Activated T-cell treated with anti-CD3 and anti-CD28 coated beads, Interleukin-2, amount 50 U/mL, for 72 hours (primary cell): ENCODE data around the gene KCNMA1. TPM values are rescaled to one million over a fixed set of nuclear protein-coding genes. Genes with fewer than 3 reads are reported as not detected.

Experiments used
- ATAC-seq, 2 donors: fragments of 150-1000 bp; cut with Tn5 transposase; replicated peaks in 1 of 2; 2 replicates each; pipeline ENCODE4 v1.10.0; 2021; ENCODE audit warnings: moderate library complexity in 2 of 2, mild to moderate bottlenecking in 1 of 2
- DNase-seq, 2 donors: peaks; one replicate each; pipeline ENCODE4 v3.0.0; 2021 to 2022; ENCODE audit warnings: mixed read lengths in 1 of 2
- H3K27ac Mint-ChIP-seq: one replicate; pipeline ENCODE4 v1.8.0; 2022; ENCODE audit warnings: mild to moderate bottlenecking, moderate library complexity, mixed read lengths
- H3K27me3 Mint-ChIP-seq: one replicate; pipeline ENCODE4 v1.8.0; 2022; ENCODE audit warnings: low read depth, mixed read lengths
- H3K36me3 Mint-ChIP-seq, 2 donors: one replicate each; pipeline ENCODE4 v1.8.0; 2022; ENCODE audit warnings: mixed read lengths in 2 of 2, mild to moderate bottlenecking in 1 of 2; ENCODE audit not compliant: insufficient read depth in 2 of 2
- H3K4me1 Mint-ChIP-seq: one replicate; pipeline ENCODE4 v1.8.0; 2022; ENCODE audit warnings: low read depth, mixed read lengths
- H3K4me3 Mint-ChIP-seq, 2 donors: one replicate each; pipeline ENCODE4 v1.8.0; 2022; ENCODE audit warnings: mild to moderate bottlenecking in 2 of 2, mixed read lengths in 2 of 2, moderate library complexity in 2 of 2
- H3K9me3 Mint-ChIP-seq, 2 donors: one replicate each; pipeline ENCODE4 v1.8.0; 2022; ENCODE audit warnings: mixed read lengths in 2 of 2
- total RNA-seq, 2 donors: library from RNA; stranded (reverse); gene quantifications; one replicate each; pipeline ENCODE4 v1.2.3, GENCODE V29; 2022

The KCNMA1 gene
- total RNA-seq, 2 donors from 2014 or later, result 0.55 to 1.0 TPM

DNA sequence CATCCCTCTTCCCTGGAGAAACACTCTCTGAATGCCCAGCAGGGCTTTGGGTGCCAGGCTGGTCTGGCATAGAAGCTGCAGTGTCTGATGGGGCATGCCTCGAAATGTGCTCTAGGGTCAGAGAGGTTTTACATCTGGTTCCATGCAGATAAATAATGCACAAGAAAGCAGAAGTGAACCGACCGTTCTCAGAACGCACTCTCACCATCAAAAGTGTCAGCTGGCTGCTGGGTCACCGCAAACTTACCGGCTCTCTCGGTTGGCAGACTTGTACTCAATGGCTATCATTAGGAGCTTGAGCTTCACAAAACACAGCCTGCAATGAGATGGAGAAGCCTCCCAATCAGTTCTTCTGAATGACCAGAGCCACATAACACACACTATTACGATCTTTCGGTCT, 610.0 kb downstream of the KCNMA1 start:
- Mint-ChIP-seq H3K4me3 (no peak overlapping the region), H3K9me3 (peaks cover 0 to 1% of the 10 kb centered on the region in 2 donors), H3K36me3 (no peaks in the 10 kb centered on the region), H3K27me3 (peaks cover 10% of the 10 kb centered on the region), H3K27ac (no peak overlapping the region), H3K4me1 (no peaks in the 10 kb centered on the region)
- ATAC-seq (no peak), DNase-seq (no peak)

DNA sequence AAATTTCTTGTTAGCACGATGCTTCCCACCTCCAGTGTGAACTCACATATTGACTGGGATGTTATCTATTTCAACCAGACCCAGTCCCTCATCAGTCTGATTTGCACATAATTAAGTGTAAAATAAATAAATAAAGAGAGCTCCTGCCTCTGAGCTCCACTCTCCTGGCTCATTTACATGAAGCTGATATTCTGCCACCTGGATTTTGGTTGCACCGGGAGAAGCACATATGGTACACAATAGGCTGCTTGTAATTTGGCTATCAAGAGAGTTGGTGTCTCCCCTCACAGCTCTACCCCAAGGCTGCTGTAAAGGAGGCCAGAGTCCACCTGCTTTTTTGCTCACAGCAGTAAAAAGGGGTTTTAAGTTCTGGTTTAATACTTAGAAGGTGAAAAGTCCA, 610.5 kb downstream of the KCNMA1 start:
- H3K9me3 Mint-ChIP-seq, result peaks cover 0 to 1% of the 10 kb centered on the region in 2 donors

DNA sequence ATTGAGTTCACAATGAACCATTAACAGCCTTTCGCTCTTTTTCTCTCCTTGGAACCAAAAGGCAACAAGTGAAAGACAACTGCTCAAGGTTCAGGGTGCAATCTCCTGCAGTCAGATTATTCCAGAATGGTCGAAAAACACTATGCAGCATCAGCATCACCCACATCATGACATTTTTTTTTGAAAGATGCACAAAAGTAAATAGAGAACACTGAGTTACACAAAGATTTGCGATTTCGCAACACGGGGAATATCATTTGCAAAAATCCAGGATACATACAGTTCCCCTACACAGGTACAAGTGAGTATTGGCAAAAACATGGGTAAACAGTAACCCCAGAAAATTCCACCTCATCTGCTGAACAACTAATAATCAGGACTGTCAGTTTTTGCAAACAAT, 611.5 kb downstream of the KCNMA1 start:
- H3K27me3 Mint-ChIP-seq, result peaks cover 10% of the 10 kb centered on the region
- H3K4me1 Mint-ChIP-seq, result no peaks in the 10 kb centered on the region
- H3K9me3 Mint-ChIP-seq, result peaks cover 0 to 1% of the 10 kb centered on the region in 2 donors
- no peak overlapping the region for H3K27ac Mint-ChIP-seq
- no peak for ATAC-seq
- no peak overlapping the region for H3K4me3 Mint-ChIP-seq
- no peaks in the 10 kb centered on the region for H3K36me3 Mint-ChIP-seq
- no peak for DNase-seq

More for the DNA sequence above, 610.5 kb downstream of the KCNMA1 start:
- Mint-ChIP-seq H3K4me3 (no peak overlapping the region), H3K27me3 (peaks cover 10% of the 10 kb centered on the region), H3K27ac (no peak overlapping the region), H3K36me3 (no peaks in the 10 kb centered on the region), H3K4me1 (no peaks in the 10 kb centered on the region)
- ATAC-seq (no peak), DNase-seq (no peak)

DNA sequence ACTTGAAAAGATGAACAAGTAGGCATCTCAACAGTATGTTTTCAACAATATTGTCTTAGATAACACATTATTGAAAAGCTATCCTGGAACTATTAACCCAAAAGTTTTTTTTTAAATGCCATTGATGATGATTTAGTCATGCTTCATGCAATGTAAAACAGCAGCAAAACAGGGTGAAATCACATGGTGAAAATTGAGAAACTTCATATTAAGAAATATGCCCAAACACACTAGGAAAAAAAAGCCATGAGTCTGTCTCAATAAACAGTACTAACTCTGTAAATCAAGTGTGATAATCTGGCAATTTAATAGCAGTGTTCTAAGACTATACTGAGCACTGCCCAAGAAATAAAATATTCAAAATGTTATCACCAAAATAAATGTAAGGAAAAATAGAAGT, 613.1 kb downstream of the KCNMA1 start:
- Mint-ChIP-seq H3K36me3 (no peaks in the 10 kb centered on the region), H3K4me1 (no peaks in the 10 kb centered on the region), H3K4me3 (no peak overlapping the region), H3K27me3 (peaks cover 8% of the 10 kb centered on the region), H3K27ac (no peak overlapping the region), H3K9me3 (peaks cover 0 to 1% of the 10 kb centered on the region in 2 donors)
- no peak for ATAC-seq
- no peak for DNase-seq

GRCh38 chr10:77023396-77023795, 614.2 kb downstream of the KCNMA1 start:
- ATAC-seq (no peak), DNase-seq (no peak)
- H3K36me3 Mint-ChIP-seq, result no peaks in the 10 kb centered on the region
- no peaks in the 10 kb centered on the region for H3K4me1 Mint-ChIP-seq
- H3K9me3 Mint-ChIP-seq, result peaks cover 0 to 1% of the 10 kb centered on the region in 2 donors
- H3K27ac Mint-ChIP-seq, result no peak overlapping the region
- H3K4me3 Mint-ChIP-seq, result no peak overlapping the region
- H3K27me3 Mint-ChIP-seq, result peaks cover 5% of the 10 kb centered on the region

DNA sequence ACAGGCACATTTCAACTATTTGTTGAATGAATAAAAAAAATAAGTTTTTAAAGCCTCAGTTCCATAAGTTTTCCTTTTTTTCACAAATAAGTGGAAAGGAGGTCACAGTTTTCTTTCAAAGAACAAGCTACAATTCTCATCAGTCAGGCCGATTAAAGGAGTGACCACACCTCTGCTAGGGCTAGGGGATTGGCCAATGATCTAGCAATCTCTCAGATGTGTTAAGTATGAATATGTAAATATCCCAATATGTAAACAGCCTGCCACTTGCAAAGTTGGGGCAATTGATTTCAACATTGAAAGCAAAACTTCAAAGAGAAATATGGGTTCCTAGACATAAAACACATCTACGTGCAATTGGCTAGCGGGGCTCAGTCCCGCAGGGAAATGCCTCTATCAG, 614.9 kb downstream of the KCNMA1 start:
- no peaks in the 10 kb centered on the region for H3K4me1 Mint-ChIP-seq
- DNase-seq (no peak), ATAC-seq (no peak)
- H3K27ac Mint-ChIP-seq, result no peak overlapping the region
- peaks cover 0 to 1% of the 10 kb centered on the region in 2 donors for H3K9me3 Mint-ChIP-seq
- peaks cover 5% of the 10 kb centered on the region for H3K27me3 Mint-ChIP-seq
- no peak overlapping the region for H3K4me3 Mint-ChIP-seq
- H3K36me3 Mint-ChIP-seq, result no peaks in the 10 kb centered on the region

DNA sequence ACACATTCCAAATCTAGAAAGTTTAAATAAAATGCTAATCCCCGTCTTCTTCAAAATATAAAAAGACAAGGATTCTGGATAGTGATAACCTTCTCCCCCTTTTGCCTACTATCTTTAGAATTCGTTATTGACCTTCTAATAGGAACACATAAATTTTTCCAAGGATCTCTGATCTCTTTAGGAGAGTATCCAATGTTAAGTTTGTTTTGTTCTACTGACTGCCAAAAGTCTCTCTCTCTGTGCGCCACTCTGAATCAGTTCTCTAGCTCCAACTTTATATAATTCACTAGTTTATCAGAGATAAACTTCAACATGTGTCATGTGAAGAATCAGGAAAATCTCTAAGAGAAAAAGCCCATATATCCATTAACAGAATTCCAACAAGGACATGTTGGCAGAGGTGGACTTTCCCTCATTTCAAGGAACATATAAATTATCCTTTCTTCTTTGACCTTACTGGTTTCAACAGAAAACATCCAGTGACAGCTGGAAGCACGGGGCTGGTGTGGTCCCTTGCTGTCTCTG, 615.6 kb downstream of the KCNMA1 start:
- Mint-ChIP-seq H3K36me3 (no peaks in the 10 kb centered on the region), H3K27me3 (peaks cover 5% of the 10 kb centered on the region), H3K27ac (no peak overlapping the region), H3K9me3 (peaks cover 0 to 1% of the 10 kb centered on the region in 2 donors), H3K4me1 (no peaks in the 10 kb centered on the region), H3K4me3 (no peak overlapping the region)
- no peak for DNase-seq
- ATAC-seq, result no peak

GRCh38 chr10:77020426-77021040, 617.1 kb downstream of the KCNMA1 start:
- H3K9me3 Mint-ChIP-seq, result peaks cover 0 to 1% of the 10 kb centered on the region in 2 donors
- H3K4me1 Mint-ChIP-seq, result no peaks in the 10 kb centered on the region
- no peaks in the 10 kb centered on the region for H3K36me3 Mint-ChIP-seq
- peaks cover 5% of the 10 kb centered on the region for H3K27me3 Mint-ChIP-seq
- DNase-seq (no peak), ATAC-seq (no peak)
- H3K4me3 Mint-ChIP-seq, result no peak overlapping the region
- H3K27ac Mint-ChIP-seq, result no peak overlapping the region

DNA sequence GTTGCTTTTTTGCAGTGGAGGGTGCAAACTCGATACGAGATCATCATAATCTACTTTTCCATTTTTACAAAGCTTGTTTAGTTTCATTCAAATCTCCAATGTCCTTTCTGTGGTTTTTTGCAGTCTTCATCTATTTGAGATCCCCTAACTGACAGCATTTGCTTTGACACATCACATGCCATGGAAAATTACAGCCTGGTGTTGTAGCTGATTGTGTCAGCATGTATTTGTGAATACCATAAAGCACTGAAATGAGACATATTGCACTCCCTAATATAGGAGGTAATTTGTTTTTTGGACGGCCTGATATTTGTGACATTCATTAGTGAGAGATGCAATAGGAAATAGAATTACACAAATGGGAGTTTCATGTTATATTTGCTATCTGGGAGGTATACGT, 620.8 kb downstream of the KCNMA1 start:
- H3K27me3 Mint-ChIP-seq, result no peaks in the 10 kb centered on the region
- no peak overlapping the region for H3K27ac Mint-ChIP-seq
- ATAC-seq, result no peak
- no peaks in the 10 kb centered on the region for H3K9me3 Mint-ChIP-seq
- H3K4me3 Mint-ChIP-seq, result no peak overlapping the region
- no peaks in the 10 kb centered on the region for H3K4me1 Mint-ChIP-seq
- no peaks in the 10 kb centered on the region for H3K36me3 Mint-ChIP-seq
- DNase-seq, result no peak

GRCh38 chr10:77016278-77016815, 621.3 kb downstream of the KCNMA1 start:
- Mint-ChIP-seq H3K27ac (no peak overlapping the region), H3K27me3 (no peaks in the 10 kb centered on the region), H3K9me3 (no peaks in the 10 kb centered on the region), H3K4me3 (no peak overlapping the region), H3K4me1 (no peaks in the 10 kb centered on the region), H3K36me3 (no peaks in the 10 kb centered on the region)
- ATAC-seq (no peak), DNase-seq (no peak)

- no peaks in the 10 kb centered on the region for H3K27me3 Mint-ChIP-seq
- H3K4me3 Mint-ChIP-seq, result no peak overlapping the region
- no peaks in the 10 kb centered on the region for H3K4me1 Mint-ChIP-seq
- DNase-seq (no peak), ATAC-seq (no peak)
- H3K9me3 Mint-ChIP-seq, result no peaks in the 10 kb centered on the region
- H3K27ac Mint-ChIP-seq, result no peak overlapping the region
- no peaks in the 10 kb centered on the region for H3K36me3 Mint-ChIP-seq
Observed at GRCh38 chr10:77015360-77015759, 622.2 kb downstream of the KCNMA1 start.

- Mint-ChIP-seq H3K4me1 (peaks cover 3% of the 10 kb centered on the region), H3K9me3 (no peaks in the 10 kb centered on the region), H3K27me3 (no peaks in the 10 kb centered on the region), H3K36me3 (no peaks in the 10 kb centered on the region), H3K27ac (no peak overlapping the region), H3K4me3 (no peak overlapping the region)
- ATAC-seq, result no peak
- no peak for DNase-seq
Observed at GRCh38 chr10:77012812-77013500, 624.7 kb downstream of the KCNMA1 start.

- no peaks in the 10 kb centered on the region for H3K9me3 Mint-ChIP-seq
- H3K27me3 Mint-ChIP-seq, result no peaks in the 10 kb centered on the region
- H3K36me3 Mint-ChIP-seq, result no peaks in the 10 kb centered on the region
- no peak for ATAC-seq
- peaks cover 8% of the 10 kb centered on the region for H3K4me1 Mint-ChIP-seq
- no peak overlapping the region for H3K27ac Mint-ChIP-seq
- no peak for DNase-seq
- no peak overlapping the region for H3K4me3 Mint-ChIP-seq
Observed at GRCh38 chr10:77011874-77012811, 625.5 kb downstream of the KCNMA1 start.
